Neural cell (in vitro differentiated cells): ENCODE data around the gene TXNL1. TPM values are rescaled to one million over a fixed set of nuclear protein-coding genes. Genes with fewer than 3 reads are reported as not detected.

Experiments
- H2AFZ ChIP-seq: fragments of 200-600, 300-800 bp; sonication (generic), shearing (Covaris generic); 2 replicates; pipeline ENCODE4 v1.6.0; 2014; ENCODE audit warnings: low read depth, mild to moderate bottlenecking, antibody characterized with exemption, low read length, moderate library complexity
- H3F3A ChIP-seq: fragments of 200-600 bp; shearing (Covaris generic); 2 replicates; pipeline ENCODE4 v1.6.1; 2016; ENCODE audit warnings: mild to moderate bottlenecking, moderate library complexity, mixed read lengths, antibody characterized with exemption, low read length; ENCODE audit not compliant: insufficient read depth, poor library complexity, severe bottlenecking
- H3K27ac ChIP-seq: fragments of 200-600, 300-800 bp; sonication (generic), shearing (Covaris generic); 2 replicates; pipeline ENCODE4 v1.5.1; 2014; ENCODE audit warnings: mild to moderate bottlenecking, low read length, moderate library complexity
- H3K27me3 ChIP-seq: fragments of 300-800, 200-600 bp; sonication (generic), shearing (Covaris generic); 2 replicates; pipeline ENCODE4 v1.6.0; 2014; ENCODE audit warnings: mild to moderate bottlenecking, low read depth, low read length, moderate library complexity; ENCODE audit not compliant: insufficient read depth
- H3K36me3 ChIP-seq: fragments of 300-800, 200-600 bp; sonication (generic), shearing (Covaris generic); 2 replicates; pipeline ENCODE4 v1.5.1; 2014; ENCODE audit warnings: mild to moderate bottlenecking, antibody characterized with exemption, low read length, moderate library complexity; ENCODE audit not compliant: insufficient read depth
- H3K4me2 ChIP-seq: fragments of 300-800, 200-600 bp; sonication (generic), shearing (Covaris generic); 2 replicates; pipeline ENCODE4 v1.6.0; 2014; ENCODE audit warnings: mild to moderate bottlenecking, low read length
- H3K4me3 ChIP-seq: fragments of 300-800, 200-600 bp; sonication (generic), shearing (Covaris generic); 2 replicates; pipeline ENCODE4 v1.5.1; 2014; ENCODE audit warnings: mild to moderate bottlenecking, low read length, moderate library complexity
- H3K79me2 ChIP-seq: fragments of 200-600 bp; shearing (Covaris generic); replicated peaks from 2 replicates; pipeline ENCODE4 v1.6.0; 2014; ENCODE audit warnings: mild to moderate bottlenecking, low read length, moderate library complexity; ENCODE audit not compliant: insufficient read depth
- H3K9ac ChIP-seq: fragments of 300-800, 200-600 bp; sonication (generic), shearing (Covaris generic); 2 replicates; pipeline ENCODE4 v1.6.1; 2016; ENCODE audit warnings: mild to moderate bottlenecking, low read length, mixed read lengths
- H3K9me2 ChIP-seq: fragments of 200-600 bp; shearing (Covaris generic); 2 replicates; pipeline ENCODE4 v1.6.1; 2016; ENCODE audit warnings: mild to moderate bottlenecking, low read length, mixed read lengths; ENCODE audit not compliant: insufficient read depth
- H3K9me3 ChIP-seq: fragments of 200-600, 300-800 bp; sonication (generic), shearing (Covaris generic); 2 replicates; pipeline ENCODE4 v1.6.1; 2016; ENCODE audit warnings: mild to moderate bottlenecking, mixed run types, low read length, moderate library complexity, mixed read lengths
- H4K20me1 ChIP-seq: fragments of 200-600 bp; shearing (Covaris generic); 2 replicates; pipeline ENCODE4 v1.6.1; 2016; ENCODE audit warnings: mild to moderate bottlenecking, mixed run types; ENCODE audit not compliant: insufficient read depth
- EP300 ChIP-seq: fragments of 450-650 bp; conservative IDR thresholded peaks from 2 replicates; pipeline ENCODE4 v1.6.1; 2014; ENCODE audit warnings: antibody characterized with exemption, mild to moderate bottlenecking, moderate library complexity; ENCODE audit not compliant: poor library complexity, severe bottlenecking
- EZH2 ChIP-seq: fragments of 200-600, 300-800 bp; shearing (Covaris generic), sonication (generic); IDR thresholded peaks from 2 replicates; pipeline ENCODE4 v1.6.1; 2014; ENCODE audit warnings: antibody characterized with exemption, low read length, borderline replicate concordance, mild to moderate bottlenecking; ENCODE audit not compliant: insufficient read depth, poor library complexity, severe bottlenecking
- MXI1 ChIP-seq: fragments of 450-650 bp; conservative IDR thresholded peaks from 2 replicates; pipeline ENCODE4 v1.6.1; 2014; ENCODE audit warnings: antibody characterized with exemption, mild to moderate bottlenecking; ENCODE audit not compliant: poor library complexity, severe bottlenecking
- POLR2AphosphoS5 ChIP-seq: IDR thresholded peaks from 2 replicates; pipeline ENCODE4 v1.6.1; 2012
- RAD21 ChIP-seq: fragments of 450-650 bp; conservative IDR thresholded peaks from 2 replicates; pipeline ENCODE4 v1.6.1; 2014; ENCODE audit warnings: antibody characterized with exemption, mild to moderate bottlenecking, moderate library complexity
- SMC3 ChIP-seq: fragments of 450-650 bp; conservative IDR thresholded peaks from 2 replicates; pipeline ENCODE4 v1.6.1; 2014; ENCODE audit warnings: antibody characterized with exemption, mild to moderate bottlenecking, moderate library complexity; ENCODE audit not compliant: poor library complexity
- TAF1 ChIP-seq: IDR thresholded peaks from 2 replicates; pipeline ENCODE4 v1.6.1; 2012; ENCODE audit warnings: low read depth
- polyA plus RNA-seq: library from polyadenylated mRNA; depleted of rRNA; stranded (reverse); fragments of >200 nt; gene quantifications from 2 replicates; pipeline ENCODE4 v1.2.3, GENCODE V29; 2014
- TF ChIP-seq, protein P1 (sequence below): IDR thresholded peaks from 2 replicates; pipeline ENCODE4 v1.6.1; 2012; ENCODE audit warnings: borderline replicate concordance
- TF ChIP-seq, protein P2 (sequence below): fragments of 450-650 bp; IDR thresholded peaks from 2 replicates; pipeline ENCODE4 v1.5.1; 2014; ENCODE audit warnings: antibody characterized with exemption, mild to moderate bottlenecking, moderate library complexity; ENCODE audit not compliant: poor library complexity, severe bottlenecking

TXNL1 gene
- polyA plus RNA-seq, 1 donor from 2014 or later: 84.7 TPM

DNA sequence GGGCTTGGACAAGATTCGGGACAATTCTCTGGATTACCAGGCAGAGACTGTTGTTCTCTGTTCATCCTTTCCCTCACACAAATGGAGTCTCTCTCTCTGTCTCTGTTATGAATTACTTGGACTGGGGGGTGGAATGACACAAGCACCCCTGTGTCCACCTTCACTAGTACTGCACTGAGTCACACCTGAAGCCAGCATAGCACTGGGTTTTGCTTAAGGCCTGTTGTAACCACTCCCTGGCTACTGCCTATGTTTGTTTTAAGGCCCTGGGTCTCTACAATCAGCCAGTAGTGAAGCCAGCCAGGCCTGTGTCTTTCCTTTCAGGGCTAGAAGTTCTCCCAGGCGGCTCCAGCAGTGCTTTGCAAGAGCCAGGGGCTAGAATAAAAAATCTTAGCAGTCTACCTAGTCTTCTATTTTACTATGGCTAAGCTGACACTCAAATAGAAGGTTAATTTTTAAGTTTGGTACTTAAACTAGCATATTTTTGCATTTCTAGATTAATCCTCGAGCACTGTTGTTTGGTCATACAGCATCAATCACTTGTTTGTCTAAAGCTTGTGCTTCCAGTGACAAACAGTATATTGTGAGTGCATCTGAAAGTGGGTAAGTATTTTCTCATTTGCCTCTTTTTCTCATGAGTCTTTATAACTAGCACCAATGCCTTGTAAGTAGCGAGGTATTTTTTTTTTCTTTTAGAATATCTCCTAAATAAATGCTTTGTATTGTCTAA lies 40.6 kb upstream of the TXNL1 start:
- Histone ChIP-seq H3K4me3 (no peak overlapping the region), H3K4me2 (no peak overlapping the region), H3K9me3 (no peaks in the 10 kb centered on the region), H4K20me1 (no peaks in the 10 kb centered on the region), H2AFZ (no peak overlapping the region), H3F3A (no peaks in the 10 kb centered on the region), H3K9ac (no peak overlapping the region), H3K27ac (no peak overlapping the region), H3K36me3 (no peaks in the 10 kb centered on the region), H3K9me2 (no peaks in the 10 kb centered on the region), H3K79me2 (peaks cover 2% of the 10 kb centered on the region), H3K27me3 (no peaks in the 10 kb centered on the region)
- no peak for TF ChIP-seq RAD21
- no peak for TF ChIP-seq MXI1
- TF ChIP-seq, protein P1, sequence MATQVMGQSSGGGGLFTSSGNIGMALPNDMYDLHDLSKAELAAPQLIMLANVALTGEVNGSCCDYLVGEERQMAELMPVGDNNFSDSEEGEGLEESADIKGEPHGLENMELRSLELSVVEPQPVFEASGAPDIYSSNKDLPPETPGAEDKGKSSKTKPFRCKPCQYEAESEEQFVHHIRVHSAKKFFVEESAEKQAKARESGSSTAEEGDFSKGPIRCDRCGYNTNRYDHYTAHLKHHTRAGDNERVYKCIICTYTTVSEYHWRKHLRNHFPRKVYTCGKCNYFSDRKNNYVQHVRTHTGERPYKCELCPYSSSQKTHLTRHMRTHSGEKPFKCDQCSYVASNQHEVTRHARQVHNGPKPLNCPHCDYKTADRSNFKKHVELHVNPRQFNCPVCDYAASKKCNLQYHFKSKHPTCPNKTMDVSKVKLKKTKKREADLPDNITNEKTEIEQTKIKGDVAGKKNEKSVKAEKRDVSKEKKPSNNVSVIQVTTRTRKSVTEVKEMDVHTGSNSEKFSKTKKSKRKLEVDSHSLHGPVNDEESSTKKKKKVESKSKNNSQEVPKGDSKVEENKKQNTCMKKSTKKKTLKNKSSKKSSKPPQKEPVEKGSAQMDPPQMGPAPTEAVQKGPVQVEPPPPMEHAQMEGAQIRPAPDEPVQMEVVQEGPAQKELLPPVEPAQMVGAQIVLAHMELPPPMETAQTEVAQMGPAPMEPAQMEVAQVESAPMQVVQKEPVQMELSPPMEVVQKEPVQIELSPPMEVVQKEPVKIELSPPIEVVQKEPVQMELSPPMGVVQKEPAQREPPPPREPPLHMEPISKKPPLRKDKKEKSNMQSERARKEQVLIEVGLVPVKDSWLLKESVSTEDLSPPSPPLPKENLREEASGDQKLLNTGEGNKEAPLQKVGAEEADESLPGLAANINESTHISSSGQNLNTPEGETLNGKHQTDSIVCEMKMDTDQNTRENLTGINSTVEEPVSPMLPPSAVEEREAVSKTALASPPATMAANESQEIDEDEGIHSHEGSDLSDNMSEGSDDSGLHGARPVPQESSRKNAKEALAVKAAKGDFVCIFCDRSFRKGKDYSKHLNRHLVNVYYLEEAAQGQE: no peak
- TF ChIP-seq TAF1: no peak
- TF ChIP-seq SMC3: no peak
- no peak for TF ChIP-seq POLR2AphosphoS5
- no peak for TF ChIP-seq EP300
- TF ChIP-seq EZH2: no peak
- TF ChIP-seq, protein P2, sequence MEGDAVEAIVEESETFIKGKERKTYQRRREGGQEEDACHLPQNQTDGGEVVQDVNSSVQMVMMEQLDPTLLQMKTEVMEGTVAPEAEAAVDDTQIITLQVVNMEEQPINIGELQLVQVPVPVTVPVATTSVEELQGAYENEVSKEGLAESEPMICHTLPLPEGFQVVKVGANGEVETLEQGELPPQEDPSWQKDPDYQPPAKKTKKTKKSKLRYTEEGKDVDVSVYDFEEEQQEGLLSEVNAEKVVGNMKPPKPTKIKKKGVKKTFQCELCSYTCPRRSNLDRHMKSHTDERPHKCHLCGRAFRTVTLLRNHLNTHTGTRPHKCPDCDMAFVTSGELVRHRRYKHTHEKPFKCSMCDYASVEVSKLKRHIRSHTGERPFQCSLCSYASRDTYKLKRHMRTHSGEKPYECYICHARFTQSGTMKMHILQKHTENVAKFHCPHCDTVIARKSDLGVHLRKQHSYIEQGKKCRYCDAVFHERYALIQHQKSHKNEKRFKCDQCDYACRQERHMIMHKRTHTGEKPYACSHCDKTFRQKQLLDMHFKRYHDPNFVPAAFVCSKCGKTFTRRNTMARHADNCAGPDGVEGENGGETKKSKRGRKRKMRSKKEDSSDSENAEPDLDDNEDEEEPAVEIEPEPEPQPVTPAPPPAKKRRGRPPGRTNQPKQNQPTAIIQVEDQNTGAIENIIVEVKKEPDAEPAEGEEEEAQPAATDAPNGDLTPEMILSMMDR: no peak

DNA sequence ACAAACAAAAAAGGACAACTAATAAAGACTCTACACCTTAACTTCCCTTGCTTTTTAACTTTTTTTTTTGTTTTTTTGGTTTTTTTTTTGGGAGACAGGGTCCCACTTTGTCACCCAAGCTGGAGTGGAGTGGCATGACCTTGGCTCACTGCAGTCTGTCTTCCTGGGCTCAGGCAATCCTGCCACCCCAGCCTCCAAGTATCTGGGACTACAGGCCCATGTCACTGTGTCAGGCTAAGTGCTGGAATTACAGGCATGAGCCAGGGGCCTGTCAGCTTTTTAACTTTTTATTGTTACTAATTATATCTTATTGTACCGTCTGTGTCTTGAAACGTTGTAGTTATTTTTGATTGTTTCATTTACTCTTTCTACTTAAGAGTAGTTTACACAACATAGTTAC lies 38.2 kb upstream of the TXNL1 start:
- H3K4me2 ChIP-seq: no peak overlapping the region
- peaks cover 5% of the 10 kb centered on the region for H3K79me2 ChIP-seq
- no peak overlapping the region for H2AFZ ChIP-seq
- no peaks in the 10 kb centered on the region for H3F3A ChIP-seq
- H3K27me3 ChIP-seq: no peaks in the 10 kb centered on the region
- no peak overlapping the region for H3K4me3 ChIP-seq
- H3K27ac ChIP-seq: no peak overlapping the region
- H3K9me3 ChIP-seq: no peaks in the 10 kb centered on the region
- no peaks in the 10 kb centered on the region for H3K9me2 ChIP-seq
- TF ChIP-seq RAD21: no peak
- TF ChIP-seq, protein P1: no peak
- TF ChIP-seq EZH2: no peak
- TF ChIP-seq EP300: no peak
- TF ChIP-seq POLR2AphosphoS5: no peak
- no peak for TF ChIP-seq TAF1
- TF ChIP-seq, protein P2: no peak
- TF ChIP-seq SMC3: no peak
- no peak for TF ChIP-seq MXI1
- no peak overlapping the region for H3K9ac ChIP-seq
- H3K36me3 ChIP-seq: no peaks in the 10 kb centered on the region
- no peaks in the 10 kb centered on the region for H4K20me1 ChIP-seq
